CD14-positive monocyte (primary cell): ENCODE measurements around the gene HTR1B. TPM values are rescaled to one million over a fixed set of nuclear protein-coding genes. Genes with fewer than 3 reads are reported as not detected.

Source experiments
- DNase-seq, 3 donors: peaks; one replicate each; pipeline ENCODE4 v3.0.0-alpha.2; 2011 to 2022
- H2AFZ ChIP-seq: 2 replicates; pipeline ENCODE4 v1.6.0; 2012; ENCODE audit warnings: mild to moderate bottlenecking, low read depth, low read length, inconsistent platforms; ENCODE audit not compliant: insufficient read depth, poor library complexity, severe bottlenecking
- H3K27ac ChIP-seq, 2 donors: 1 replicate in 1 of 2; 2 replicates in 1 of 2; pipeline ENCODE4 v1.5.1; 2012 to 2013; ENCODE audit warnings: low read length in 2 of 2, control low read depth in 1 of 2, inconsistent platforms in 1 of 2, low read depth in 1 of 2, mild to moderate bottlenecking in 1 of 2
- H3K27me3 ChIP-seq, 2 donors: one replicate each; pipeline versions ENCODE4 v1.6.0 to v1.6.1; 2011 to 2013; ENCODE audit warnings: low read length in 2 of 2; ENCODE audit not compliant: control insufficient read depth in 2 of 2, insufficient read depth in 2 of 2
- H3K36me3 ChIP-seq, 2 donors: replicated peaks in 1 of 2; 1 replicate in 1 of 2; 2 replicates in 1 of 2; pipeline versions ENCODE4 v1.5.1 to v1.6.1; 2012 to 2013; ENCODE audit warnings: low read length in 2 of 2, control low read depth in 1 of 2, inconsistent platforms in 1 of 2, mild to moderate bottlenecking in 1 of 2; ENCODE audit not compliant: insufficient read depth in 2 of 2, control insufficient read depth in 1 of 2
- H3K4me1 ChIP-seq, 2 donors: 1 replicate in 1 of 2; 2 replicates in 1 of 2; pipeline versions ENCODE4 v1.5.1 to v1.6.1; 2012 to 2013; ENCODE audit warnings: low read length in 2 of 2, control low read depth in 1 of 2, inconsistent platforms in 1 of 2, mild to moderate bottlenecking in 1 of 2, moderate library complexity in 1 of 2; ENCODE audit not compliant: insufficient read depth in 2 of 2, control insufficient read depth in 1 of 2
- H3K4me2 ChIP-seq: replicated peaks from 2 replicates; pipeline ENCODE3; 2012; ENCODE audit warnings: low read length, moderate library complexity, mild to moderate bottlenecking; ENCODE audit not compliant: poor library complexity, severe bottlenecking; ENCODE audit errors: extremely low read depth
- H3K4me3 ChIP-seq, 3 experiments: fragments of 200-600 bp in 1 of 3; sonication (generic) in 1 of 3; replicated peaks in 1 of 3; 1 replicate in 2 of 3; 2 replicates in 1 of 3; pipeline ENCODE4 v1.5.1; 2011 to 2013; ENCODE audit warnings: low read length in 3 of 3, mild to moderate bottlenecking in 3 of 3, control low read depth in 2 of 3, low read depth in 2 of 3, inconsistent platforms in 1 of 3, moderate library complexity in 1 of 3
- H3K79me2 ChIP-seq: 2 replicates; pipeline ENCODE4 v1.6.0; 2012; ENCODE audit warnings: mild to moderate bottlenecking, control low read depth, inconsistent platforms, low read length, moderate library complexity; ENCODE audit not compliant: insufficient read depth
- H3K9ac ChIP-seq: 2 replicates; pipeline ENCODE4 v1.6.0; 2017; ENCODE audit warnings: low read length, mild to moderate bottlenecking; ENCODE audit not compliant: insufficient read depth, poor library complexity, severe bottlenecking
- H3K9me3 ChIP-seq, 2 donors: replicated peaks in 1 of 2; 1 replicate in 1 of 2; 2 replicates in 1 of 2; pipeline versions ENCODE4 v1.5.1 to v1.6.1; 2012 to 2013; ENCODE audit warnings: low read length in 2 of 2, control low read depth in 1 of 2; ENCODE audit not compliant: control insufficient read depth in 1 of 2, insufficient read depth in 1 of 2
- H4K20me1 ChIP-seq: 2 replicates; pipeline ENCODE4 v1.6.0; 2012; ENCODE audit warnings: mild to moderate bottlenecking, low read length, control low read depth, moderate library complexity; ENCODE audit not compliant: insufficient read depth
- H3K27ac Mint-ChIP-seq, 7 donors: one replicate each; pipeline ENCODE4 v1.8.0; 2020; ENCODE audit warnings: mild to moderate bottlenecking in 7 of 7, mixed read lengths in 7 of 7, moderate library complexity in 6 of 7, inconsistent platforms in 2 of 7
- H3K27me3 Mint-ChIP-seq, 3 donors: one replicate each; pipeline ENCODE4 v1.8.0; 2021 to 2022; ENCODE audit warnings: low read depth in 3 of 3, mild to moderate bottlenecking in 3 of 3, mixed read lengths in 3 of 3, moderate library complexity in 3 of 3, inconsistent platforms in 1 of 3
- H3K36me3 Mint-ChIP-seq, 2 donors: one replicate each; pipeline ENCODE4 v1.8.0; 2020; ENCODE audit warnings: mixed read lengths in 2 of 2, inconsistent platforms in 1 of 2, mild to moderate bottlenecking in 1 of 2
- H3K4me1 Mint-ChIP-seq: one replicate; pipeline ENCODE4 v1.8.0; 2020; ENCODE audit warnings: mild to moderate bottlenecking, mixed read lengths
- H3K4me3 Mint-ChIP-seq, 2 donors: one replicate each; pipeline ENCODE4 v1.8.0; 2020; ENCODE audit warnings: mild to moderate bottlenecking in 2 of 2, mixed read lengths in 2 of 2, moderate library complexity in 1 of 2
- H3K9me3 Mint-ChIP-seq, 7 donors: one replicate each; pipeline ENCODE4 v1.8.0; 2020 to 2022; ENCODE audit warnings: mixed read lengths in 7 of 7, mild to moderate bottlenecking in 6 of 7, moderate library complexity in 6 of 7, inconsistent platforms in 2 of 7
- CTCF ChIP-seq: fragments of 200-600 bp; IDR thresholded peaks from one replicate; pipeline ENCODE4 v1.8.0; 2022; ENCODE audit warnings: antibody characterized with exemption, mild to moderate bottlenecking
- WGBS: methylation state at CpG from one replicate; pipeline ENCODE4 v1.1.5; 2013; ENCODE audit warnings: missing lambda C conversion rate; ENCODE audit not compliant: insufficient coverage; 5-methylcytosine and 5-hydroxymethylcytosine counted together
- intact Hi-C, 2 donors: fragments of 100-400 bp; cut with micrococcal nuclease; formaldehyde crosslinking; loops; one replicate each; pipeline versions ENCODE4 v1.15.0 to v1.15.1; 2023
- polyA plus RNA-seq, 3 donors: library from polyadenylated mRNA; depleted of rRNA in 1 of 3; unstranded in 2 of 3; stranded (reverse) in 1 of 3; fragments of 300-500 nt in 2 of 3; fragments of >200 nt in 1 of 3; fragmentation: Illumina TruSeq in 2 of 3; gene quantifications; 1 replicate in 2 of 3; 2 replicates in 1 of 3; pipeline ENCODE4 v1.2.3, GENCODE V29; 2012 to 2021

The HTR1B gene
- polyA plus RNA-seq, 3 donors: not detected

- Histone ChIP-seq H3K27ac (no peak overlapping the region), H3K9me3 (no peaks in the 10 kb centered on the region), H3K4me1 (no peaks in the 10 kb centered on the region), H3K36me3 (no peaks in the 10 kb centered on the region), H3K4me3 (no peak overlapping the region), H3K4me2 (no peak overlapping the region), H3K79me2 (no peaks in the 10 kb centered on the region), H2AFZ (no peak overlapping the region), H3K27me3 (no peaks in the 10 kb centered on the region), H4K20me1 (no peaks in the 10 kb centered on the region), H3K9ac (no peak overlapping the region)
- Mint-ChIP-seq H3K27me3 (peaks cover 2 to 3% (median 2%) of the 10 kb centered on the region in 3 donors), H3K4me3 (no peak overlapping the region), H3K27ac (no peak overlapping the region), H3K36me3 (no peaks in the 10 kb centered on the region), H3K4me1 (no peaks in the 10 kb centered on the region), H3K9me3 (no peaks in the 10 kb centered on the region)
- intact Hi-C loops: no loop called here
- 92% methylated on average over 2 of the region's 4 CpGs for WGBS
- no peak for TF ChIP-seq CTCF
- no peak for DNase-seq
Measured at GRCh38 chr6:77451466-77451865, 11.8 kb downstream of the HTR1B start.

GRCh38 chr6:77450924-77451323, 12.4 kb downstream of the HTR1B start:
- peaks cover 2 to 3% (median 2%) of the 10 kb centered on the region in 3 donors for H3K27me3 Mint-ChIP-seq
- no peaks in the 10 kb centered on the region for H3K36me3 Mint-ChIP-seq
- no peak for DNase-seq
- no peaks in the 10 kb centered on the region for H3K4me1 Mint-ChIP-seq
- Histone ChIP-seq H3K4me3 (no peak overlapping the region), H3K4me1 (no peaks in the 10 kb centered on the region), H3K27ac (no peak overlapping the region), H3K79me2 (no peaks in the 10 kb centered on the region), H3K4me2 (no peak overlapping the region), H3K9ac (no peak overlapping the region), H4K20me1 (no peaks in the 10 kb centered on the region), H3K9me3 (no peaks in the 10 kb centered on the region), H3K36me3 (no peaks in the 10 kb centered on the region), H2AFZ (no peak overlapping the region), H3K27me3 (no peaks in the 10 kb centered on the region)
- no peak overlapping the region for H3K4me3 Mint-ChIP-seq
- TF ChIP-seq CTCF: no peak
- intact Hi-C loops: no loop called here
- no peaks in the 10 kb centered on the region for H3K9me3 Mint-ChIP-seq
- H3K27ac Mint-ChIP-seq: no peak overlapping the region
